ENCODE data around the gene TENM4. TPM values are rescaled to one million over a fixed set of nuclear protein-coding genes. Genes with fewer than 3 reads are reported as not detected.

TENM4 gene
- total RNA-seq, 2 donors from 2014 or later, result 68.2 to 130 TPM

DNA sequence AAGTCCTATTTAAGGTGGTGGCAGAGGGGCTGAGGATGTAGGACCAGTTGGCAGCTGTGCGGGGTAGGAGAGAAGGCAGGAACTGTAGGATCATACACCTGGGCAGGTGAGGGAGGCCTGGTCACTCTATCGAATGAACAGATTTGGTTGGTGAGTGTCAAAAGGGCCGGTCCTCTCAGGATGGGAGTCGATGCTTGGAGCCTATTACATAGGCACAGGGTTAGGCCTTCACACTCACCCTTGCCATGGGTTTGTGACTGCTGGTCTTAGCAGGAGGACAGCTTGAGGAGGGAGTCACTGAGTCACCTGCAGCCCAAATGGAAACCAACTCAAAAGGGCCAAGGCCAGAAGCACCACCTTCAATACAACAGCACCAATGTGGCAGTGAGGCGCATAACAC is 786.0 kb downstream of the TENM4 start:
- TF ChIP-seq, protein P1, sequence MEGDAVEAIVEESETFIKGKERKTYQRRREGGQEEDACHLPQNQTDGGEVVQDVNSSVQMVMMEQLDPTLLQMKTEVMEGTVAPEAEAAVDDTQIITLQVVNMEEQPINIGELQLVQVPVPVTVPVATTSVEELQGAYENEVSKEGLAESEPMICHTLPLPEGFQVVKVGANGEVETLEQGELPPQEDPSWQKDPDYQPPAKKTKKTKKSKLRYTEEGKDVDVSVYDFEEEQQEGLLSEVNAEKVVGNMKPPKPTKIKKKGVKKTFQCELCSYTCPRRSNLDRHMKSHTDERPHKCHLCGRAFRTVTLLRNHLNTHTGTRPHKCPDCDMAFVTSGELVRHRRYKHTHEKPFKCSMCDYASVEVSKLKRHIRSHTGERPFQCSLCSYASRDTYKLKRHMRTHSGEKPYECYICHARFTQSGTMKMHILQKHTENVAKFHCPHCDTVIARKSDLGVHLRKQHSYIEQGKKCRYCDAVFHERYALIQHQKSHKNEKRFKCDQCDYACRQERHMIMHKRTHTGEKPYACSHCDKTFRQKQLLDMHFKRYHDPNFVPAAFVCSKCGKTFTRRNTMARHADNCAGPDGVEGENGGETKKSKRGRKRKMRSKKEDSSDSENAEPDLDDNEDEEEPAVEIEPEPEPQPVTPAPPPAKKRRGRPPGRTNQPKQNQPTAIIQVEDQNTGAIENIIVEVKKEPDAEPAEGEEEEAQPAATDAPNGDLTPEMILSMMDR (conservative IDR thresholded peaks at IDR 0.05), result no peak
- Mint-ChIP-seq H3K4me3 (no peak overlapping the region), H3K4me1 (peaks cover 39% of the 10 kb centered on the region), H3K9me3 (no peaks in the 10 kb centered on the region), H3K36me3 (ENCODE audit: low read depth) (peaks cover 35% of the 10 kb centered on the region), H3K27ac (no peak overlapping the region), H3K27me3 (ENCODE audit: insufficient read depth) (no peaks in the 10 kb centered on the region)
- peak; percentile 26 for DNase-seq
- Histone ChIP-seq H3K36me3 (ENCODE audit: control insufficient read depth, insufficient read depth, low read length) (peaks cover 4% of the 10 kb centered on the region), H3K27ac (ENCODE audit: low read depth, low read length) (no peak overlapping the region), H3K9me3 (ENCODE audit: control insufficient read depth, low read length) (no peaks in the 10 kb centered on the region), H3K4me3 (ENCODE audit: low read length) (no peak overlapping the region), H3K4me1 (ENCODE audit: control insufficient read depth, insufficient read depth, low read length) (peaks cover 14% of the 10 kb centered on the region), H3K27me3 (ENCODE audit: control insufficient read depth, insufficient read depth, low read length, poor library complexity, severe bottlenecking) (no peaks in the 10 kb centered on the region), H3K9ac (ENCODE audit: extremely low read depth, low read length, poor library complexity, severe bottlenecking) (no peak overlapping the region)
- 88 to 100% methylated on average over 2 to 5 of the region's 5 CpGs for WGBS, 2 experiments (ENCODE audit: insufficient coverage in 1 of 2, insufficient read length in 1 of 2)

- Histone ChIP-seq H3K4me3 (ENCODE audit: low read length) (no peak overlapping the region), H3K27me3 (ENCODE audit: control insufficient read depth, insufficient read depth, low read length, poor library complexity, severe bottlenecking) (no peaks in the 10 kb centered on the region), H3K27ac (ENCODE audit: low read depth, low read length) (no peak overlapping the region), H3K9me3 (ENCODE audit: control insufficient read depth, low read length) (no peaks in the 10 kb centered on the region), H3K9ac (ENCODE audit: extremely low read depth, low read length, poor library complexity, severe bottlenecking) (no peak overlapping the region), H3K36me3 (ENCODE audit: control insufficient read depth, insufficient read depth, low read length) (peaks cover 4% of the 10 kb centered on the region), H3K4me1 (ENCODE audit: control insufficient read depth, insufficient read depth, low read length) (peaks cover 14% of the 10 kb centered on the region)
- H3K27ac Mint-ChIP-seq, result no peak overlapping the region
- TF ChIP-seq, protein P1 (conservative IDR thresholded peaks at IDR 0.05), result no peak
- no peaks in the 10 kb centered on the region for H3K9me3 Mint-ChIP-seq
- peaks cover 30% of the 10 kb centered on the region for H3K36me3 Mint-ChIP-seq (ENCODE audit: low read depth)
- no peak overlapping the region for H3K4me3 Mint-ChIP-seq
- peaks cover 39% of the 10 kb centered on the region for H3K4me1 Mint-ChIP-seq
- WGBS, 2 experiments (ENCODE audit: insufficient coverage in 1 of 2, insufficient read length in 1 of 2), result 40 to 66% methylated on average over 1 to 3 of the region's 3 CpGs
- H3K27me3 Mint-ChIP-seq (ENCODE audit: insufficient read depth), result no peaks in the 10 kb centered on the region
- DNase-seq, result peak; percentile 72
Observed at GRCh38 chr11:78654071-78654470, 786.8 kb downstream of the TENM4 start.

- Histone ChIP-seq H3K9me3 (ENCODE audit: control insufficient read depth, low read length) (no peaks in the 10 kb centered on the region), H3K36me3 (ENCODE audit: control insufficient read depth, insufficient read depth, low read length) (peaks cover under 1% of the 10 kb centered on the region), H3K4me1 (ENCODE audit: control insufficient read depth, insufficient read depth, low read length) (peaks cover 14% of the 10 kb centered on the region), H3K27ac (ENCODE audit: low read depth, low read length) (no peak overlapping the region), H3K9ac (ENCODE audit: extremely low read depth, low read length, poor library complexity, severe bottlenecking) (no peak overlapping the region), H3K4me3 (ENCODE audit: low read length) (no peak overlapping the region), H3K27me3 (ENCODE audit: control insufficient read depth, insufficient read depth, low read length, poor library complexity, severe bottlenecking) (no peaks in the 10 kb centered on the region)
- WGBS, 2 experiments (ENCODE audit: insufficient coverage in 1 of 2, insufficient read length in 1 of 2), result 86 to 100% methylated on average over 4 to 11 of the region's 11 CpGs
- Mint-ChIP-seq H3K4me3 (no peak overlapping the region), H3K27ac (peak overlapping the region; percentile 74), H3K4me1 (peaks cover 39% of the 10 kb centered on the region), H3K36me3 (ENCODE audit: low read depth) (peaks cover 23% of the 10 kb centered on the region), H3K27me3 (ENCODE audit: insufficient read depth) (no peaks in the 10 kb centered on the region), H3K9me3 (no peaks in the 10 kb centered on the region)
- DNase-seq, result peak; percentile 36
- TF ChIP-seq, protein P1 (conservative IDR thresholded peaks at IDR 0.05), result no peak
Observed at GRCh38 chr11:78653294-78653909, 787.4 kb downstream of the TENM4 start.

All from endodermal cell (in vitro differentiated cells).